ENCODE measurements around the gene WDFY4.

Gene WDFY4

GRCh38 chr10:48649349-48649944, 35.2 kb upstream of the WDFY4 start:
- H3K4me1 ChIP-seq (ENCODE audit: low read depth, poor library complexity, severe bottlenecking), result no peaks in the 10 kb centered on the region
- no peaks in the 10 kb centered on the region for H3K79me2 ChIP-seq (ENCODE audit: insufficient read depth, low read depth)
- H3K4me2 ChIP-seq, result no peak overlapping the region
- H2AFZ ChIP-seq (ENCODE audit: low read depth), result no peak overlapping the region
- H3K27ac ChIP-seq, result no peak overlapping the region
- H4K20me1 ChIP-seq (ENCODE audit: insufficient read depth), result no peaks in the 10 kb centered on the region
- no peaks in the 10 kb centered on the region for H3K36me3 ChIP-seq (ENCODE audit: insufficient read depth)
- H3K9ac ChIP-seq, result no peak overlapping the region
- no peak for TF ChIP-seq CTCF (conservative IDR thresholded peaks at IDR 0.05; ENCODE audit: low read depth, low read length)
- no peaks in the 10 kb centered on the region for H3K27me3 ChIP-seq (ENCODE audit: insufficient read depth, low read depth)
- no peak overlapping the region for H3K4me3 ChIP-seq (IDR thresholded peaks at IDR 0.05; ENCODE audit: insufficient read depth, low read depth, low read length)

GRCh38 chr10:48651293-48651692, 33.4 kb upstream of the WDFY4 start:
- no peak for TF ChIP-seq CTCF (conservative IDR thresholded peaks at IDR 0.05; ENCODE audit: low read depth, low read length)
- no peaks in the 10 kb centered on the region for H4K20me1 ChIP-seq (ENCODE audit: insufficient read depth)
- no peak overlapping the region for H3K9ac ChIP-seq
- no peak overlapping the region for H3K4me2 ChIP-seq
- peaks cover 4% of the 10 kb centered on the region for H3K4me1 ChIP-seq (ENCODE audit: low read depth, poor library complexity, severe bottlenecking)
- H3K79me2 ChIP-seq (ENCODE audit: insufficient read depth, low read depth), result no peaks in the 10 kb centered on the region
- H3K4me3 ChIP-seq (IDR thresholded peaks at IDR 0.05; ENCODE audit: insufficient read depth, low read depth, low read length), result no peak overlapping the region
- no peaks in the 10 kb centered on the region for H3K36me3 ChIP-seq (ENCODE audit: insufficient read depth)
- H3K27ac ChIP-seq, result no peak overlapping the region
- no peak overlapping the region for H2AFZ ChIP-seq (ENCODE audit: low read depth)
- no peaks in the 10 kb centered on the region for H3K27me3 ChIP-seq (ENCODE audit: insufficient read depth, low read depth)

GRCh38 chr10:48651839-48652238, 32.8 kb upstream of the WDFY4 start:
- Histone ChIP-seq H3K9ac (no peak overlapping the region), H3K4me1 (ENCODE audit: low read depth, poor library complexity, severe bottlenecking) (peaks cover 6% of the 10 kb centered on the region), H3K4me3 (IDR thresholded peaks at IDR 0.05; ENCODE audit: insufficient read depth, low read depth, low read length) (no peak overlapping the region), H2AFZ (ENCODE audit: low read depth) (no peak overlapping the region), H3K27ac (no peak overlapping the region), H3K79me2 (ENCODE audit: insufficient read depth, low read depth) (no peaks in the 10 kb centered on the region), H3K36me3 (ENCODE audit: insufficient read depth) (no peaks in the 10 kb centered on the region), H3K4me2 (no peak overlapping the region), H4K20me1 (ENCODE audit: insufficient read depth) (no peaks in the 10 kb centered on the region), H3K27me3 (ENCODE audit: insufficient read depth, low read depth) (no peaks in the 10 kb centered on the region)
- TF ChIP-seq CTCF (conservative IDR thresholded peaks at IDR 0.05; ENCODE audit: low read depth, low read length), result no peak

- H2AFZ ChIP-seq (ENCODE audit: low read depth), result no peak overlapping the region
- no peak overlapping the region for H3K27ac ChIP-seq
- H3K4me3 ChIP-seq (IDR thresholded peaks at IDR 0.05; ENCODE audit: insufficient read depth, low read depth, low read length), result no peak overlapping the region
- no peaks in the 10 kb centered on the region for H3K79me2 ChIP-seq (ENCODE audit: insufficient read depth, low read depth)
- no peaks in the 10 kb centered on the region for H3K27me3 ChIP-seq (ENCODE audit: insufficient read depth, low read depth)
- no peak for TF ChIP-seq CTCF (conservative IDR thresholded peaks at IDR 0.05; ENCODE audit: low read depth, low read length)
- peaks cover 11% of the 10 kb centered on the region for H3K4me1 ChIP-seq (ENCODE audit: low read depth, poor library complexity, severe bottlenecking)
- no peaks in the 10 kb centered on the region for H4K20me1 ChIP-seq (ENCODE audit: insufficient read depth)
- no peak overlapping the region for H3K4me2 ChIP-seq
- no peak overlapping the region for H3K9ac ChIP-seq
- H3K36me3 ChIP-seq (ENCODE audit: insufficient read depth), result no peaks in the 10 kb centered on the region
These were observed 32.3 kb upstream of the WDFY4 start for GRCh38 chr10:48652344-48652743.

Measured in KMS-11 (cell line).